Caco-2 (cell line): ENCODE data around the gene WDR26. TPM values are rescaled to one million over a fixed set of nuclear protein-coding genes. Genes with fewer than 3 reads are reported as not detected.
A peak's percentile ranks its signal among the peaks of the same experiment; 100 is the strongest.

Source experiments
- BruUV-seq: library from RNA; stranded (reverse); fragments of 400-500 nt; replicated peaks from 2 replicates; lab custom pipeline; 2021; lab: Mats Ljungman, UMichigan
- CTCF ChIA-PET: fragments of 300-600 bp; sonication (Branson Sonifier 250); formaldehyde crosslinking; loops from one replicate; lab custom pipeline; 2022; ENCODE audit warnings: antibody characterized with exemption; lab: Charles Lee
- POLR2A ChIA-PET: fragments of 300-600 bp; sonication (Branson Sonifier 250); formaldehyde crosslinking; loops from one replicate; lab custom pipeline; 2022; ENCODE audit warnings: antibody characterized with exemption; lab: Charles Lee
- DNase-seq, 2 experiments: peaks; one replicate each; pipeline versions ENCODE4 v3.0.0 to v3.0.0-alpha.2; 2020 to 2022
- H3K27me3 ChIP-seq: replicated peaks from 2 replicates; pipeline ENCODE4 v1.6.0; 2011; ENCODE audit warnings: low read length; ENCODE audit not compliant: control insufficient read depth, insufficient read depth
- H3K36me3 ChIP-seq: 2 replicates; pipeline ENCODE4 v1.5.1; 2011; ENCODE audit warnings: low read length; ENCODE audit not compliant: control insufficient read depth, insufficient read depth
- H3K4me1 ChIP-seq: fragments of 250-450 bp; sonication (Bioruptor Pico); 2 replicates; pipeline ENCODE4 v1.5.1; 2020; ENCODE audit warnings: mild to moderate bottlenecking
- H3K4me3 ChIP-seq: 2 replicates; pipeline ENCODE4 v1.5.1; 2011; ENCODE audit warnings: low read depth, mild to moderate bottlenecking, control low read depth, low read length
- H3K9me3 ChIP-seq: fragments of 250-450 bp; sonication (Bioruptor Pico); 2 replicates; pipeline ENCODE4 v1.5.1; 2020; ENCODE audit warnings: mild to moderate bottlenecking, moderate library complexity
- H3K27ac Mint-ChIP-seq: one replicate; pipeline ENCODE4 v1.8.0; 2022; ENCODE audit warnings: mixed read lengths; ENCODE audit not compliant: unreplicated experiment
- H3K27me3 Mint-ChIP-seq: one replicate; pipeline ENCODE4 v1.8.0; 2022; ENCODE audit warnings: mixed read lengths; ENCODE audit not compliant: insufficient read depth, unreplicated experiment
- H3K36me3 Mint-ChIP-seq: one replicate; pipeline ENCODE4 v1.8.0; 2022; ENCODE audit warnings: mild to moderate bottlenecking, mixed read lengths; ENCODE audit not compliant: insufficient read depth, unreplicated experiment
- H3K4me1 Mint-ChIP-seq: one replicate; pipeline ENCODE4 v1.8.0; 2022; ENCODE audit warnings: low read depth, mixed read lengths; ENCODE audit not compliant: unreplicated experiment
- H3K4me3 Mint-ChIP-seq: one replicate; pipeline ENCODE4 v1.8.0; 2022; ENCODE audit warnings: mild to moderate bottlenecking, moderate library complexity, mixed read lengths; ENCODE audit not compliant: unreplicated experiment
- H3K9me3 Mint-ChIP-seq: one replicate; pipeline ENCODE4 v1.8.0; 2022; ENCODE audit warnings: mixed read lengths; ENCODE audit not compliant: unreplicated experiment
- intact Hi-C: fragments of 100-400 bp; cut with micrococcal nuclease; formaldehyde crosslinking; loops from one replicate; pipeline ENCODE4 v1.10.0; 2022; ENCODE audit not compliant: unreplicated experiment
- total RNA-seq: library from RNA; stranded (reverse); gene quantifications from 2 replicates; pipeline ENCODE4 v1.2.3, GENCODE V29; 2022
- TF ChIP-seq, protein P1 (sequence below), 2 experiments: fragments of 200-600 bp in 1 of 2; IDR thresholded peaks; 1 replicate in 1 of 2; 2 replicates in 1 of 2; pipeline versions ENCODE4 v1.5.1 to v1.8.0; 2011 to 2022; ENCODE audit warnings: antibody characterized with exemption in 1 of 2, control low read depth in 1 of 2, inconsistent platforms in 1 of 2, low read depth in 1 of 2, low read length in 1 of 2, mild to moderate bottlenecking in 1 of 2, moderate library complexity in 1 of 2; ENCODE audit not compliant: insufficient read depth in 1 of 2, severe bottlenecking in 1 of 2, unreplicated experiment in 1 of 2

WDR26 gene
- total RNA-seq, 1 experiment from 2014 or later, result 58.6 TPM

DNA sequence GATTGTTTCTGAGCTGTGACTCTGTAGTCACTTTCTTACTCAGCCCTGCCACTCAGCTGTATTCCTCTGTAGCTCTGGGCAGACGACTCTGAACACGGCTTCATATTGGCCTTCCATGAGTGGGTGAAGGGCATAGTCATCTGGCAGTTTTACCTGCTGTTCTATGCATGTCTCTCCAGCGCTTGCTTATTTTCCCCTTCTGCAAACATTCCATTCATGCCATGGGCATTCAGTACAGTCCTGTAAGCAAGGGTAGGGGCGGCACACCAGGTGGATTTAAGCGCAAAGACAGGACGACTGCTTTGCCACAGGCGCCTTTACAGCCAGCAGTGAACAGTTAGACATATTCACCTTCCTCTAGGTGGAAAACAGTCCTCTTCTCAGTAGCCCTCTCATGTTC lies 4.4 kb upstream of the WDR26 start:
- CTCF ChIA-PET, result interaction anchor here (1.0 kb wide), 1 partner anchor 18 kb away, joined by 4 read pairs; no protein-coding TSS in a partner anchor
- no peaks in the 10 kb centered on the region for H3K27me3 ChIP-seq
- Mint-ChIP-seq H3K4me1 (peaks cover 26% of the 10 kb centered on the region), H3K36me3 (peaks cover 6% of the 10 kb centered on the region), H3K27ac (peak overlapping the region; percentile 85), H3K27me3 (no peaks in the 10 kb centered on the region), H3K9me3 (no peaks in the 10 kb centered on the region), H3K4me3 (peak overlapping the region; percentile 46)
- peaks cover 1% of the 10 kb centered on the region; the same call in 1 of the 2 replicates for H3K36me3 ChIP-seq
- H3K4me3 ChIP-seq, result no peak overlapping the region
- intact Hi-C loops, result loop anchor here (1.0 kb wide), 1 partner anchor 15 kb away; no protein-coding TSS in a partner anchor
- POLR2A ChIA-PET, result interaction anchor here (1.7 kb wide), 1 partner anchor 15 kb away, joined by 6 read pairs; no protein-coding TSS in a partner anchor
- H3K9me3 ChIP-seq, result no peaks in the 10 kb centered on the region
- TF ChIP-seq, protein P1, sequence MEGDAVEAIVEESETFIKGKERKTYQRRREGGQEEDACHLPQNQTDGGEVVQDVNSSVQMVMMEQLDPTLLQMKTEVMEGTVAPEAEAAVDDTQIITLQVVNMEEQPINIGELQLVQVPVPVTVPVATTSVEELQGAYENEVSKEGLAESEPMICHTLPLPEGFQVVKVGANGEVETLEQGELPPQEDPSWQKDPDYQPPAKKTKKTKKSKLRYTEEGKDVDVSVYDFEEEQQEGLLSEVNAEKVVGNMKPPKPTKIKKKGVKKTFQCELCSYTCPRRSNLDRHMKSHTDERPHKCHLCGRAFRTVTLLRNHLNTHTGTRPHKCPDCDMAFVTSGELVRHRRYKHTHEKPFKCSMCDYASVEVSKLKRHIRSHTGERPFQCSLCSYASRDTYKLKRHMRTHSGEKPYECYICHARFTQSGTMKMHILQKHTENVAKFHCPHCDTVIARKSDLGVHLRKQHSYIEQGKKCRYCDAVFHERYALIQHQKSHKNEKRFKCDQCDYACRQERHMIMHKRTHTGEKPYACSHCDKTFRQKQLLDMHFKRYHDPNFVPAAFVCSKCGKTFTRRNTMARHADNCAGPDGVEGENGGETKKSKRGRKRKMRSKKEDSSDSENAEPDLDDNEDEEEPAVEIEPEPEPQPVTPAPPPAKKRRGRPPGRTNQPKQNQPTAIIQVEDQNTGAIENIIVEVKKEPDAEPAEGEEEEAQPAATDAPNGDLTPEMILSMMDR (IDR thresholded peaks at IDR 0.05; ENCODE audit: insufficient read depth in 1 of 2, low read depth in 1 of 2, low read length in 1 of 2, severe bottlenecking in 1 of 2, unreplicated experiment in 1 of 2), result no peak
- peak; percentile 65 to 68 for DNase-seq
- no TSS peak for BruUV-seq
- H3K4me1 ChIP-seq, result peaks cover 12% of the 10 kb centered on the region

DNA sequence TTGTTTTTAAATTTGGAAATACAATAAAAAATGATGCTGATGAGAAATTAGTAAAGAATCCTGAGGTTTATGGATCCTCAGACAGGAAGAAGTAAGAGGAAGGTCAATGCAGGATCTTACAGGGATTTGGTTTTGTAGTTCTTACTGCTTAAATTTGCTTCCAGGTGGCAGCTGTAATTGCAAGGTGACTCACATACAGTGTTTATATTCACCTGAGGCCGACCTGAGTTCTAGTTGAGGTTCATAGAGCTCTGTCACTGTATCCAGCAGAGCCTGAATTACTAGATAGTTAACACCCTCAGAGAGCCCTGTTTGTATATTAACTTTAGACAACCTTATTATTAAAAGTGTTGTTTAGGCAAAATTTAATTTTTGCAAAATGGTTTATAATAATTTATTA lies 1.4 kb upstream of the WDR26 start:
- TF ChIP-seq, protein P1 (IDR thresholded peaks at IDR 0.05; ENCODE audit: insufficient read depth in 1 of 2, low read depth in 1 of 2, low read length in 1 of 2, severe bottlenecking in 1 of 2, unreplicated experiment in 1 of 2), result no peak
- H3K36me3 Mint-ChIP-seq, result peaks cover 24% of the 10 kb centered on the region
- BruUV-seq, result no TSS peak
- ChIA-PET CTCF (interaction anchor here (0.7 to 0.8 kb wide), 2 partner anchors 18 to 320 kb away, joined by 3 to 5 read pairs; no protein-coding TSS in a partner anchor), POLR2A (no interaction called here)
- peak overlapping the region; percentile 94 for H3K27ac Mint-ChIP-seq
- H3K4me3 Mint-ChIP-seq, result peak overlapping the region; percentile 91
- Histone ChIP-seq H3K27me3 (no peaks in the 10 kb centered on the region), H3K36me3 (peaks cover 1% of the 10 kb centered on the region; the same call in 1 of the 2 replicates), H3K4me1 (peaks cover 28% of the 10 kb centered on the region), H3K4me3 (no peak overlapping the region), H3K9me3 (no peaks in the 10 kb centered on the region)
- H3K4me1 Mint-ChIP-seq, result peaks cover 45% of the 10 kb centered on the region
- no peaks in the 10 kb centered on the region for H3K9me3 Mint-ChIP-seq
- no peaks in the 10 kb centered on the region for H3K27me3 Mint-ChIP-seq
- no peak for DNase-seq
- intact Hi-C loops, result loop anchor here (1.0 kb wide), 1 partner anchor 18 kb away; no protein-coding TSS in a partner anchor

DNA sequence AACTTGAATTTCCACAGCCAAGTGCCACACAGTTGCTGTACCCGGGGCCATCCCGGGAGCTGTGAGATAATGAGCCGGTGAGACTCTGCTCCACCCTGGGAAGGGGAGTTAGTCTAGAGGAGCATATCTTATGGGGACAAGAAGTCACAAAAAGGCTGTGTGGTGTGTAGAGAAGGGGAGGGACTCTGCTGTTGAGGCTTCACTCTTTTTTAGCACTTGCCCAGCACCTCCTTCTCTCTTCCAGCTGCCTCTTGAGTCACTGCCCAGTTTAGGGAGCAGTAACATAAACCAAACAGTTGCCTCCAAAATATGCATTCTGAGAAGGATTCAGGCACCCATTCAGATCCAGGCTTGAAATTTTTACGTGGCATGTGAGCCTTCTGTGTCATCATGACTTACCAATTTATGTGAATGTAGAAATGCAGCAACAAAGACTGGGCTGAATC lies 744 bp upstream of the WDR26 start:
- H3K4me1 ChIP-seq, result peaks cover 34% of the 10 kb centered on the region
- ChIA-PET POLR2A (no interaction called here), CTCF (no interaction called here)
- no peak for DNase-seq
- H3K36me3 Mint-ChIP-seq, result peaks cover 30% of the 10 kb centered on the region
- peaks cover 51% of the 10 kb centered on the region for H3K4me1 Mint-ChIP-seq
- peak overlapping the region; percentile 91 for H3K4me3 Mint-ChIP-seq
- TSS peak; percentile 62 for BruUV-seq
- peak overlapping the region; percentile 88 for H3K4me3 ChIP-seq
- H3K9me3 ChIP-seq, result no peaks in the 10 kb centered on the region
- no peaks in the 10 kb centered on the region for H3K27me3 Mint-ChIP-seq
- intact Hi-C loops, result loop anchor here (1.0 kb wide), 1 partner anchor 19 kb away; no protein-coding TSS in a partner anchor
- no peaks in the 10 kb centered on the region for H3K27me3 ChIP-seq
- no peaks in the 10 kb centered on the region for H3K9me3 Mint-ChIP-seq
- H3K27ac Mint-ChIP-seq, result peak overlapping the region; percentile 94
- H3K36me3 ChIP-seq, result peaks cover 1% of the 10 kb centered on the region; the same call in 1 of the 2 replicates
- TF ChIP-seq, protein P1 (IDR thresholded peaks at IDR 0.05; ENCODE audit: insufficient read depth in 1 of 2, low read depth in 1 of 2, low read length in 1 of 2, severe bottlenecking in 1 of 2, unreplicated experiment in 1 of 2), result no peak
